Measurements from ENCODE around the gene C1orf74.

C1orf74 gene

DNA sequence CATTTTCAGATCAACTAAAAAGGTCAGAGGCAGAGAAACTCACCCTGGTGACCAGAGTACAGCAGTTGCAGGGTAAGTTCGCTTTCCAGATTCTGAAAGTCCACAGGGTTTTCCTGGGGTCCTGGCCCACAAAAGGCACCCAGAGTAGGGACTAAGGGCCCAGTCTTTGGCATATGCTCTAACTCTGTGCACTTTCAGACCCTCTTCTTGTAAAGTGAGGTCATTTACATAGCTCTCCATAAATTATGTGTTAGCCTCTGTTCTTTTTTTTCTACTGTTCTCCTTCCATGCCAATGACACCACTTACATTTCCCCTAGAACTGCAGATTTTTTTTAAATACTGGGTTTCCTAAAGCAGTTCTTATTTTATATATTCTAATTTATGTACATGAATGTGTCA, 6.3 kb downstream of the C1orf74 start:
- no peak overlapping the region for H3K4me3 ChIP-seq (ENCODE audit: low read length)
- DNase-seq (ENCODE audit: low read depth, low spot score), result no peak

DNA sequence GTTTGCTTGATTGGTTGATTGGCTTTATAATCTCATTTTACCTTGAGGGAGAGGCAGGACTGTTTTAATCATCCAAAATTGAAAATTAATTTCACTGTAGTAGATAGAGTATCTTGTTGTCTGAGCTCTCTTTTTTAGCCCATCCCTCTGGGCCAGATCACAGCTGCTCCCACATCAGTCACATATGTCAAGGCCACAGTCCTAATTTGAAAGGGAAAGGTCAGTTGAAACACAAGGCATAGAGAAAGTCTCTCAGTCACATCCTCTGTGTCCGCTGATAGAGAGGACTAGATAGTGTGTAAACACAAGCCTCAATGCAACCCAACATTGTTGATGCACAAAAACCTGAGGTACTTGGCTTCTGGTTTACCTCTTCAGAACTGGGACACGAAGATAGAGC, 6.8 kb downstream of the C1orf74 start:
- no peak overlapping the region for H3K4me3 ChIP-seq (ENCODE audit: low read length)
- DNase-seq (ENCODE audit: low read depth, low spot score), result no peak

DNA sequence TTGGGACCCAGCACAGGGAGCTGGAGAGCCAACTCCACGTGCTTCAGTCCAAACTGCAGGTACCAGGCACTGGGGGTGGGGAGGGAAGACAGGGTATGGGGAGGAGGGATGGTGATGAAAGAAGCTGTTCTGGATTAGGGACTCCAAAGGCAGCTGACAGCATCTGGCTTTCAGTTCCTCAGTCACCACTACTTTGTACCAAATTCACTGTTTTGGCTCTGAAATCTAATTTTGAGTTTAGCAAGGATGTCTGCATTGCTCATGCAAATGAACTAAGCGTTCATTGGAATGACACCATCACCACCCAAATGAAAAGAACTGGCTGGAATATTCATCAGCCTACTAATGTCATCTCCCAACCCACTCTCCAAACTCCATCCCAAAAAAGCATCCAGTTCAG, 8.7 kb downstream of the C1orf74 start:
- no peak overlapping the region for H3K4me3 ChIP-seq (ENCODE audit: low read length)

DNA sequence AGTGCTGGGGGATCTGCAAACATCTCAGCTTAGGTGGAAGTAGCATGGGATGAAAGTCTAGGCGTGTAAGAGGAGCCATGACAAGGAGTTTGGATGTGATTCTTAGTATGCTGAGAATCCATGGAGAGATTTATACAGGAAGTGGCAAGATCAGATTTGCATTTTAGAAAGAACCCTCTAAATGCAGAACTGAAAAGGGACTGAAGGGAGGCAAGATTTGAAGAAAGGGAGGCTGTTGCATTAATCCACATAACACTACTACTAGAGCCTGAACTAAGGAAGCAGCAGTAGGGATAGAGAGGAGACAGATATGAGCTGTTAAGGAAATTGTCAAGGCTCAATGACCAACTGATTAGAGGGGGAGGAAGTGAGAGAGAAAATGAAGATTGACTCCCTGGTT, 9.8 kb downstream of the C1orf74 start:
- DNase-seq (ENCODE audit: low read depth, low spot score), result no peak
- H3K4me3 ChIP-seq (ENCODE audit: low read length), result no peak overlapping the region

More for the DNA sequence above, 8.7 kb downstream of the C1orf74 start:
- no peak for DNase-seq (ENCODE audit: low read depth, low spot score)

DNA sequence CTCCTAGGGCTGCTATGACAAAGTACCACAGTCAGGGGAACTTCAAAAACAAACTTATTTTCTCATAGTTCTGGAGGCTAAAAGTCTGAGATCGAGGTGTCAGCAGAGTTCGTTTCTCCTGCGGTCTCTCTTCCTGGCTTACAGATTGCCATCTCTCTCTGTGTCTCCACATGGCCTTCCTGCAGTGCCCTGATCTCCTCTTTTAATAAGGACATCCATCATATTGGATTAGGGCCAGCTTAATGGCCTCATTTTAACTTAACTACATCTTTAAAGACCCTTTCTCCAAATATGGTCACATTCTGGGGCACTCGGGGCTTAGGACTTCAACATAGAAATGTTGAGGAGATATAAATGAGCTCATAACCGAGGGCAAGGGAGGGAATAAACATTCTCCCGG, 12.2 kb downstream of the C1orf74 start:
- no peak overlapping the region for H3K4me3 ChIP-seq (ENCODE audit: low read length)
- DNase-seq (ENCODE audit: low read depth, low spot score), result peak; percentile 48

DNA sequence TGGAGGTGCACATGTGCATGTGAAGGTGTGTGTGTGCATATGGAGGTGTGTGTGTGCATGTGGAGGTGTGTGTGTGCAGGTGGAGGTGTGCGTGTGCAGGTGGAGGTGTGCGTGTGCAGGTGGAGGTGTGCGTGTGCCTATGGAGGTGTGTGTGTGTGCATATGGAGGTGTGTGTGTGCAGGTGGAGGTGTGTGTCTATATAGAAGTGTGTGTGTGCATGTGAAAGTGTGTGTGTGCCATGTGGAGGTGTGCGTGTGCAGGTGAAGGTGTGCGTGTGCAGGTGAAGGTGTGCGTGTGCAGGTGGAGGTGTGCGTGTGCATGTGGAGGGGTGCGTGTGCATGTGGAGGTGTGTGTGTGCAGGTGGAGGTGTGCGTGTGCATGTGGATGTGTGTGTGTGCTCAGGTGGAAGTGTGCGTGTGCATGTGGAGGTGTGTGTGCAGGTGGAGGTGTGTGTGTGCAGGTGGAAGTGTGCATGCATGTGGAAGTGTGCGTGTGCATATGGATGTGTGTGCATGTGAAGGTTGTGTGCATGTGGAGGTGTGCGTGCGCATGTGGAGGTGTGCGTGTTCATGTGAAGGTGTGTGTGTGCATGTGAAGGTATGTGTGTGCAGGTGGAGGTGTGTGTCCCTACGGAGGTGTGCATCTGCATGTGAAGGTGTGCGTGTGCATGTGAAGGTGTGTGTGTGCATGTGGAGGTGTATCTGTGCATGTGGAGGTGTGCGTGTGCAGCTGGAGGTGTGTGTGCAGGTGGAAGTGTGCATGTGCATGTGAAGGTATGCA, 13.5 kb downstream of the C1orf74 start:
- no peak overlapping the region; the same call in 1 of the 2 replicates for H3K4me3 ChIP-seq (ENCODE audit: low read length)
- no peak for DNase-seq (ENCODE audit: low read depth, low spot score)

DNA sequence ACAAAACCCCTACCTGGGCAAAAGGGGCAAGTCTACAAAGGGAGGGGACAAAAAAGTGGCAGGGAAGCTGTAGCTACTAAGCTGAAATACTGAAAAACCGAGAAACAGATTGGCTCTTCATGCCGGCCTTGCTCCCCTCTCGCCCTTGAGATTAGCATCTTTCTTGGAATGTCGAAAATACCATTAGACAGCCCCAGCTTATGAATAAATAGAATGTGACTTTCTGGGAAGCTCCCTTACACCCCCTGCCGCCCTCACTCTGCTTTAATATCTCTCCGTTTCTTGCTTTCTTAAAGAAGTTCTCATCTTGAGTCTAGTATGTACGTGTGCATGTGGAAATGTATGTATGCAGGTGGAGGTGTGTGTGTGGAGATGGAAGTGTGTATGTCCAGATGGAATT, 14.4 kb downstream of the C1orf74 start:
- peak overlapping the region; percentile 69 for H3K4me3 ChIP-seq (ENCODE audit: low read length)

DNA sequence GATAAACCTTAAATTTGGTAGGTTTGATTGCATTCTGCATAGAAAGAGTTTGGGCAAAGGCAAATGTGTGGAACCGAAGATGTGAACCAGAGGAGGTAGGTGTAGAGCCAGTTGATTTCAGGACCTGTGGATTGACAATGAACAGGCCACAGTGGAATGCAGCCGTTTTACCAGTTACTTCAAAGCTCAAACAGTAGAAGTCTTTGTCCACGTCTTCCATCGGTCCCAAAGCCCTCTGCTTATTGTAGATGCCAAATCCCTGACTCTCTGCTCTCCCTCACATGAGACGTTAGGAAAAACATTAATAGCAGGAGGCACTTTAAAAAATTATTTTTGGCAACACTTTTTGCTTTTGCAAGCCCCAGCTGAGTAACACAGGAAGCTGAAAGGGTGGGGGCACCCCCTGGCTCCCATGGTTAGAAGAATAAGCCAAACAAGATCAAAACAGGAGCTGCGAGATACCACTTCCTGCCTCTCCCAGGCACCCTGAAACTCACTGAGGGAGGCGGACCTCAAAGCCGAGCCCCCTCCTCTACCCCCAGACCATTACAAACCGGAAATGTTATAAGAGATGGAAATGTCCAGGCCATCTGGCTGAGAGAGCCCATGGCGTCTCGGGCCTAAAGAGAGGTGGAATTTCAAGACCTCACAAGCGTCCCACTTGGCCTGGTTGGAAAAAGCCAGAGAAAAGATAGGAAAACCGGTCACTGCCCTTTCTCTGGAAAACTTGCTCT, 15.0 kb downstream of the C1orf74 start:
- H3K4me3 ChIP-seq (ENCODE audit: low read length), result peak overlapping the region; percentile 69
- peak; percentile 94 for DNase-seq (ENCODE audit: low read depth, low spot score)

More for the DNA sequence above, 14.4 kb downstream of the C1orf74 start:
- DNase-seq (ENCODE audit: low read depth, low spot score), result no peak

DNA sequence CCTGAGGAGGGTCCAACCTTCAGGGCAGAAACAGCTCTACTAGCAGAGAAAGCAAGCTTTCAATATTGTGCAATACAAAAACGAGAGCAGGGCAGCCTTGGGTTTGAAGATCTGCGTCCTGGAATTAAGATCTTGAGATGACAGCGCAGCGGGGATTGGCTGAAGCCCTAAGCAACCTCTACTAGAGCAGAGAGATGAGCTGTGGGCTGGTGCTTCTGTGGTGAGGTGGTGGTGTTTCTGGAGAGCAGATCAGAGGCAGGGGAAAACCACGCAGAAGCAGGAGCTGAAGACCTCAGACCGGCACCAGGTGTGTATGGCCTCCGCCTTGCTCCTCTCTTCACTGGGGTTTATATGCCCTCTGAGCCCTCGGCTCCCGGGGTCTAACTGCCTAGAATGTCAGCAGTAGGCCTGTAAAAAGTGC, 16.0 kb downstream of the C1orf74 start:
- peak overlapping the region; percentile 69 for H3K4me3 ChIP-seq (ENCODE audit: low read length)
- DNase-seq (ENCODE audit: low read depth, low spot score), result peak; percentile 99

DNA sequence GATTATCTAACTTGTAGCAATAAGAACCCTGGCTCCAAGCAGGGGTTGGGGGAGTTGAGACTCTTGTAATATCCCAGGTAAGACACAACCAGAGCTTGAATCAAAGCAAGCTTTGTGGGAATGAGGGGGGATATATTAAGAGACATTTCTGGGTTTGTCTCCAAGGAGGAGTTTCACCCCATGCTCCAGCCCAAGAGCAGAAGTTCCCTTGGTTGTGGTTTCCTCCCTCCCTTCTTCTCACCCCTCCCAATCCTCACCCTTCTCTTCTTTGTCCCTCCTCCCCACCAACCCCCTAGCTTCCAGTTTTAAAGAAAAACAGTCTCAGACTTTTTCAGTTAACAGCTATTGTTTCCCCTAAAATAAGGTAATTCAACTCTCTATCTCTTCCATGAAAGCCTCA, 16.7 kb downstream of the C1orf74 start:
- DNase-seq (ENCODE audit: low read depth, low spot score), result peak; percentile 70
- peak overlapping the region; percentile 69 for H3K4me3 ChIP-seq (ENCODE audit: low read length)

DNA sequence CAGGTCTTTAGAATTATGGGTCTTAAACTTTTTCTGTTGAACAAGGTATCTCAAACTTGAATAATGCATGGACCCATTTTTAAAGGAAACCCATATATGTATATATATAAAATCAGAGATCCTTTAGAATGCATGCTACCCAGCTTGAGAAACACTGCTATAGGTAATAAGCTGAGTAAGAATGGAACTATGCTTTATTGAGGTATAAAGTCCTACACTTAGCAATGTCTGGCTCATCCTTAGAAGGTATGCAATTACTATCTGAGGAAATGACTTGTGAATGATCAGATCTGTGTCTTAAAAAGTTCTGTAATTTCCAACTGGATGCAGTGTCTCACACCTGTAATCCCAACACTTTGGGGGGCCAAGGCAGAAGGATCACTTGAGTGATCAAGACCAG, 17.3 kb downstream of the C1orf74 start:
- H3K4me3 ChIP-seq (ENCODE audit: low read length), result no peak overlapping the region; the same call in 1 of the 2 replicates
- no peak for DNase-seq (ENCODE audit: low read depth, low spot score)

DNA sequence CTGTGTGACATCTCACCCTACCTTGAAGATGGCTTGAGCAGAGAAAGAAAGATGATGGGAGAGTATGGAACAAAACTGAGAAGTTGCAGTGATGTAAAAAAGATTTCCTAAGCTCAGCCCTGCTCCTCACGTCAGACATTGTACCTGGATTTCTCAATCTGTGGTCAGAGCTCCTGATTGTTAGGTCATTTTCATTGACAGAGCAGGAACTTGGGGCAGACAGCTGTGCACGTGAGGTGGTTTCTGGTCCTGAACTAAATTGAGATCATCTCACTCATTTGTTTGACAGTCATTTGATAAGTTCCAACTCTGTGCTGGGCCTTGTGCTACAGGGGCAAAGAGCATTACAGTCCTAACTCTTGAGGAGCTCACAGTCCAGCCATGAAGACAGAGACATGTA, 18.3 kb downstream of the C1orf74 start:
- H3K4me3 ChIP-seq (ENCODE audit: low read length), result no peak overlapping the region
- DNase-seq (ENCODE audit: low read depth, low spot score), result no peak

DNA sequence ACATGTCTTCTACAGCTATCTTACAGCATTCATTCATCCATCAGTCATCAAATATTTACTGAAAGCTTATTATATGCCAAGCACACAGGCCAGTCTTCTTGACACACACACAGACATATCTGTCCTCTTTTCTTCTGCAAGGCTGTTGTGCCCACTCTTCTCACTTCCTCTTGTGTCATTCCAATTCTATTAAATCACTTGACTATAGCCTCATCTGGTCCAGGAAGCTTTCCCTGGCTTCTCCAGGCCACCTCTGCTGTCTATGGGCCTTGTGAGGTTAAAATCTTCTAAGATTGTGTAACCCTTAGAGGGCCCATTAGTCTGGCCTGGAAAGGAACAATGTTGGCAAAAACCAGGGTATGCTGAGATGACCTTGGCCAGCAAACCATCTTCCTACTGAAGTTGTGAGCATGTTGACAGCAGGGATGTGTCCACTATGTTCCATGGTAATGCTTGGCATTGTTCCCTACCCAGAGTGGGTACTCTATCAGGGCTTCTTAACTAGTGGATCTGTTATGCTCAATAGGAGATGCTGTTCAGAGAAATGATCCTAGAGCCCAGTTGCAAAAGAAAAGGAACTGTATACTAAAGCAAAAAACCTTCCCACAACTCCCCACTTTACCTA, 23.2 kb downstream of the C1orf74 start:
- DNase-seq (ENCODE audit: low read depth, low spot score), result no peak
- H3K4me3 ChIP-seq (ENCODE audit: low read length), result no peak overlapping the region

DNA sequence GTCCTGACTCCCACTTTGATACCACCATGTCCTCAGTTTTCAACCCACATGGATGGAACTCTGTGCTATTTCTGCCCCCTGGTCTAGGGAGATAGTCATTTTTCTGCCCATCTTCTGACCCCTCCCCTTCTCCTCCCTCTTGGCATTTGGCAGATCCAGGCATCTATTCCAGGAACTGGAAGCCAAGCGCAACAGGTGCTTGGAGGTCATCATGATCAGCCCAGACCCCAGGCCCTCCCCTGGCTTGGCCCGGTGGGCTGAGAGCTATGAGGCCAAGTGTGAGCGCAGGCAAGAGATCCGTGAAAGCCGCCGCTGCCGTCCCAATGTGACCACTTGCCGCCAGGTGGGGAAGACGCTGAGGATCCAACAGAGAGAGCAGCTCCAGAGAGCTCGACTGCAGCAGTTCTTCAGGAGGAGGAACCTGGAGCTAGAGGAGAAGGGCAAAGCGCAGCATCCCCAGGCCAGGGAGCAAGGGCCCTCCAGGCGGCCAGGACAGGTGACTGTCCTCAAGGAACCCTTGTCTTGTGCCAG, 24.5 kb downstream of the C1orf74 start:
- no peak for DNase-seq (ENCODE audit: low read depth, low spot score)
- no peak overlapping the region for H3K4me3 ChIP-seq (ENCODE audit: low read length)

DNA sequence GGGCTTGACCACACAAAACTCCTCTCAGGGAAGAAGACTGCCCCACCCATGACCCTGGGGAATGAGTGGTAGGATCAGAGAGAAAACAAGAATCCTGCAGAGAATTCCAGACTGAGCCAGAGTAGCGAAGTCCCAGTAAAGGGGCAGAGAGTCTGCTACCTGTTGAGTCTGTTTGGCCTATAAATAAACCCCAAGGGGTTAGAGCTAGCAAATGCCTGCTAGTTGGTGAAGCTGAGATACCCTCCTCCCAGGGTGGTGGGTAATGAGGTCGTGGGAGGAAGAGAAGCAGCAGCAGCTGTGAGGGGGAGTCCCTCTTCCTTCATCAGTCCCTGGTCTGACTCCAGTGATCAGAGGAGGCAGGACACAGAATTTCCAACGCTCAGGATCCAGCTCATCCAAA, 26.0 kb downstream of the C1orf74 start:
- no peak overlapping the region for H3K4me3 ChIP-seq (ENCODE audit: low read length)
- no peak for DNase-seq (ENCODE audit: low read depth, low spot score)

DNA sequence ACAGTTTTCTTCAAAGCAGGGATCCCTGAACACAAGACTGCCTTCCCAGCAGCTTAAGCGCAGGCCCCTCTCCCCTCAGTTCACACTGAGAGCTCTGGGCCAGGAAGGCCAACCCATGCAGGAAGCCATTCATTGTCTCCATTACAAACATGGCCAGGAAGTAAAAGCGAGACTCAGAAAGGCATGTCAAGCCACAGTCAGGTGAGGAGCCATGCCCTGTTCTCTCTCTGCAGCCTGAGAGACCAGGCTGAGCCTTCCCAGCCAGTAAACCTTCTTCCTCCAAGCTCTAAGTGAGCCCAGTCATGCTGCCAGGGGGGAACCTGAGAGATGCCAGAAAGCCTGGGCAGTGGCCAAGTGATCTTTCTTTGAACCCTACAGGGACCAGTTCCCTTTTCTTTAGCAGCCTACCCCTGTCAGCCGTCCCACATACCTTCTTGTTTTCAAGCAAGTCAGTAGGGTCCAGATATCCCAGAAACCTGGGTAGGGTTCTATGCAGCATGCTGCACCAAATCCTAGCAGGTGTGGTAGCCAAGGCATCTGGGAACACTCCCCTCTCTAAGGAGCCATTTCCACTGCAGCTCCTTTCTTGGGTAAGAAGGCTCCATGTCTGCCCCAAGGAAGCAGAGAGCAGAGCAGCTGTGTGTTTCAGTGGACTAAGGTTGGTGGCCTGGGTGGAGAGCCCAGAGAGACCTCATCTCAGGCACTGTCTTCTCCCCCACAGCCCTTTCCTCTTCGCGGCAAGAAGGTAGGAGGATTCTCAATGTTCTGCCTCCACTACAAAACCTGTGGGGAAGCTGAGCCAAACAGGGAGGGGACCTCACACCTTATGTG, 27.5 kb downstream of the C1orf74 start:
- H3K4me3 ChIP-seq (ENCODE audit: low read length), result peak overlapping the region; percentile 87
- peak; percentile 55 for DNase-seq (ENCODE audit: low read depth, low spot score)

DNA sequence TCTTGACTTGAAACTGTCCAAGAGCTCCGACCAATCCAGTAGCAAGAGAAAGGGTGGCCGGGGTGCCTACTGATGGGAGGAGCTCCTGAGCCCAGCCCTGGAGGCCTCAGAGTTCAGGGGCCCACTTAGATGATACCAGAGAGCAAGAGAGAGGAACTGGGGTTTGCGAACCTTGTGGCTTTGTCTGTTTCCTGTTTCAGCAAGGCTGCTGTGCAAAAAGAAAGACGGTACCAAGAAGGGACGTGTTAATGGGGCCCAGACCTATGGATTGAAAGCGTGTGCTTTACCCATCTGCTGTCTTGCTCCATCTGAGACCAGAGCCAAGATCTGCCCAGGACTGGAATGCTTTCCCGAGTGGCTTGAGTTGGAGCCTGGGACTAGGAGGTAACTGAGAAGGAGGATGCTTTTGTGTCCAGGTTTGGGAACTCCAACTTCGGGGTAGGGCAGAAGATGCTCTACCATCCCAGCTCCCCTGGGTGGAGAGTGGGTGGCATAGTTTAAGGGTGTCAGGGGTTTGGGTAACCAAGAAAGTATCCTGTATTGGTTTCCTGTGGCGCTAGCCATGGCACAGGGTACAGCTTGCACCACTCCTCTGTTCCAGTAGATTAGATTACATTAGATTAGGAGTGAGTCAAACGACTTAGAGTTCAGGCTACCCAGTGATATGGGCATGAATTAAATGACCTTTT, 28.3 kb downstream of the C1orf74 start, which contains the start of gene TRAF3IP3:
TRAF3IP3 (plus strand) TSS at position 128 of the 689 bp plus-strand sequence. CDS start 3,987 bp downstream, outside the sequence.
- H3K4me3 ChIP-seq (ENCODE audit: low read length), result peak within 1 kb of the TSS; percentile 87
- peak; percentile 96 for DNase-seq (ENCODE audit: low read depth, low spot score)

DNA sequence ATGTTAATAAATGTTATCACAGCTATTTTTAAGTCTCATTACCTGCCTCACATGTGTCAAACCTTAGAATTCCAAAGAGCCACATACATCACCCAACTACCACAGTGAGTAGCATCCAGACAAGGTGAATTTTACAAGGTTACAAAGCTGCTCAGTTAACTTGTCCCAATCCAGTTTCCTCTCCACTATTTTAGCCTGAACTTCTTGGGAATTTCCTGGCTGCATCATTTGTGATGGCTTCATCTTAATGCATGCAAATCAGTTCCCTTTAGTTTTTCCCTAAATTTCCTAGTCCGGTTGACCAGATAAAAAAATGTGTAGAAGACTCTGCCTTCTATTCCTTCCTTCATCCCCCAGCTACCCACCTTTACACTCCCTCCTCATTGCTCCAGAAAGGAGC, 29.1 kb downstream of the C1orf74 start:
- DNase-seq (ENCODE audit: low read depth, low spot score), result no peak
- peak overlapping the region; percentile 87 for H3K4me3 ChIP-seq (ENCODE audit: low read length)

Measured in Jurkat, Clone E6-1 (cell line).